ENCODE measurements around the gene ADAM12.
"Not testable (repeated sequence)": the region's sequence is repeated elsewhere in the genome, so short reads cannot be mapped to it uniquely, and the experiment has no call there.

ADAM12 gene

DNA sequence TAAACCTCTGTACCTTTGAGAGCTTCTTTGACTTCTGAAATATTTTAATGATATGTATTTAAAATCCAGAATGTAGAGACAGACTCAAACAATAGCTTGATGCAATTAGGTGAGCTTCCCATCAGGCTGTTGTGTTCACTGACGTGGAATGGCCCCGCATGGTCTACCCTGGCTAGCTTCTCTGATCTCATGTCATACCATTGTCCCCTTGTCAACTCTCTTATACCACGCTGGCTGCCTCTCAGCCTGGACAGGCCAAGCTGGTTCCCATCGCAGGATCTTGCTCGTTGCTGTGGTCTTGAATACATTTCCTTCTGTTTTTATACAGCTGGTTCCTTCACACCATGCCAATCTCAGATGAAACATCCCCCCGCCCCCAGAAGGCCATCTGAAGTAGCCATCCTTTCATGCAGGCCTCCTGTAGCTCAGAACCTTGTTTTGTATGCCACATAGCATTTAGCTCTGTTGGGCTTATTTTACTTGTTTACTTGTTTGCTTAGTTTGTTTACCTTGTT, 407.7 kb downstream of the ADAM12 start:
- H3K4me1 ChIP-seq (ENCODE audit: control insufficient read depth, insufficient read depth, low read length) = peaks cover 11% of the 10 kb centered on the region
- H3K36me3 ChIP-seq (ENCODE audit: control insufficient read depth, insufficient read depth, low read length) = no peaks in the 10 kb centered on the region
- H3K4me3 ChIP-seq (ENCODE audit: low read depth, low read length) = no peak overlapping the region
- H3K9me3 ChIP-seq (ENCODE audit: control insufficient read depth, insufficient read depth, low read length) = no peaks in the 10 kb centered on the region
- H3K27me3 ChIP-seq (ENCODE audit: control insufficient read depth, insufficient read depth, low read length) = no peaks in the 10 kb centered on the region
- no peak overlapping the region for H3K9ac ChIP-seq (ENCODE audit: low read depth, low read length)

DNA sequence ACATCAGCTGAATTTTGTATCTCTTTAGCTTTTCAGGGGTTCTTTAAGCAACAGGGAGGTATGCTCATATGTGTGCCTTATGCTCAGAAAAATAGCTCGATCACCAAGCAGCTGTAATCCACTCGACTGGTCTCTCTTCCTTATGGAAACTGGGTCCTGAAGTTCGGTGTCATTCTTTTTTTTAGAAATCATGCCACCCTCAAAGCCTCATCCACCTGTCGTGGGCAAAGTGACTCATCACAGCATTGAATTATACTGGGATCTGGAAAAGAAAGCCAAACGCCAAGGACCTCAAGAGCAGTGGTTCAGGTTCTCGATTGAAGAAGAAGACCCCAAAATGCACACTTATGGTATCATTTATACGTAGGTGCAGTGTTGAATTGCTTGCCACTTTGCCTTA, 408.3 kb downstream of the ADAM12 start:
- Histone ChIP-seq H3K4me1 (ENCODE audit: control insufficient read depth, insufficient read depth, low read length) (peaks cover 11% of the 10 kb centered on the region), H3K4me3 (ENCODE audit: low read depth, low read length) (no peak overlapping the region), H3K9ac (ENCODE audit: low read depth, low read length) (no peak overlapping the region), H3K27me3 (ENCODE audit: control insufficient read depth, insufficient read depth, low read length) (no peaks in the 10 kb centered on the region), H3K36me3 (ENCODE audit: control insufficient read depth, insufficient read depth, low read length) (no peaks in the 10 kb centered on the region), H3K9me3 (ENCODE audit: control insufficient read depth, insufficient read depth, low read length) (no peaks in the 10 kb centered on the region)

DNA sequence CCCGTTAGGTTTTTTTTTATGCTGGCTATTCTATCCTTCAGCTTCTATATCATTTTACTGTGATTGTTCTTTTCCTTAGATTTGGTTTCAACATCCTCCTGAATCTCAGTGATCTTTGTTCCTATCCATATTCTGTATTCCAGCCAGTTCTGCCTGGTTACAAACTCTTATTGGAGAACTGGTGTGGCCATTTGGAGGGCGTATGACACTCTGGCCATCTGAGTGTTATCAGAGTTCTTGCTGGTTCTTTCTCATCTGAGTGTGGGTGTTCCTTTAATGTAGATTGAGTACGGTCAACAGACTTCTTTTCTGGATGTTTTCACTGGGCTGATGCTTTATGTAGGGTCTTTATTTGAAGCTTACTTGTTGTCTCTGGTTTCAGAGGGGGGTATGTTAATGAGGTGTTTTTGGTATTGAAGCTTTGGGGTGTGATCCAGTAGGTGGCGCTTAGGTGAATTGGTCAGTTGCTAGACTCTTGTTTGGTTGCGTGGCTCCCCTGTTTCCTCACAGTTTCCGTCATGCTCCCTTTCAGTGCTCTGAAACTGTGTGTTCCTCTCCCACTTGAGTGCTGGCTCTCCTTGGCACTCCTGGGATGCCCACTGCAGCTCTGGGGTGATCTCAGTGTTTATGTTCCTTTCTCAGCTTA, 411.2 kb downstream of the ADAM12 start:
- Histone ChIP-seq H3K4me3 (ENCODE audit: low read depth, low read length) (no peak overlapping the region), H3K4me1 (ENCODE audit: control insufficient read depth, insufficient read depth, low read length) (peaks cover 11% of the 10 kb centered on the region), H3K27me3 (ENCODE audit: control insufficient read depth, insufficient read depth, low read length) (no peaks in the 10 kb centered on the region), H3K36me3 (ENCODE audit: control insufficient read depth, insufficient read depth, low read length) (no peaks in the 10 kb centered on the region), H3K9me3 (ENCODE audit: control insufficient read depth, insufficient read depth, low read length) (no peaks in the 10 kb centered on the region), H3K9ac (ENCODE audit: low read depth, low read length) (no peak overlapping the region)

DNA sequence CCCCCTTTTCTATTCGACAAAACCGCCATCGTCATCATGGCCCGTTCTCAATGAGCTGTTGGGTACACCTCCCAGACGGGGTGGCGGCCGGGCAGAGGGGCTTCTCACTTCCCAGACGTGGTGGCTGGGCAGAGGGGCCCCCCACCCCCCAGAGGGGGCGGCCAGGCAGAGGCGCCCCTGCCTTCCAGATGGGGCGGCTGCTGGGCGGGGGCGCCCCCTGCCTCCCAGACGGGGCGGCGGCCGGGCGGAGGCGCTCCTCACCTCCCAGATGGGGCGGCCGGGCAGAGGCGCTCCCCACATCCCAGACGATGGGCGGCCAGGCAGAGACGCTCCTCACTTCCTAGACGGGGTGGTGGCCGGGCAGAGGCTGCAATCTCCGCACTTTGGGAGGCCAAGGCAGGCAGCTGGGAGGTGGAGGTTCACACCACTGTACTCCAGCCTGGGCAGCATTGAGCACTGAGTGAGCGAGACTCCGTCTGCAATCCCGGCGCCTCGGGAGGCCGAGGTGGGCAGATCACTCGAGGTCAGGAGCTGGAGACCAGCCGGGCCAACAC, 418.1 kb downstream of the ADAM12 start:
- not testable (repeated sequence) for H3K36me3 ChIP-seq (ENCODE audit: control insufficient read depth, insufficient read depth, low read length); H3K27me3 ChIP-seq (ENCODE audit: control insufficient read depth, insufficient read depth, low read length); H3K4me1 ChIP-seq (ENCODE audit: control insufficient read depth, insufficient read depth, low read length); H3K9ac ChIP-seq (ENCODE audit: low read depth, low read length); H3K9me3 ChIP-seq (ENCODE audit: control insufficient read depth, insufficient read depth, low read length); H3K4me3 ChIP-seq (ENCODE audit: low read depth, low read length)

DNA sequence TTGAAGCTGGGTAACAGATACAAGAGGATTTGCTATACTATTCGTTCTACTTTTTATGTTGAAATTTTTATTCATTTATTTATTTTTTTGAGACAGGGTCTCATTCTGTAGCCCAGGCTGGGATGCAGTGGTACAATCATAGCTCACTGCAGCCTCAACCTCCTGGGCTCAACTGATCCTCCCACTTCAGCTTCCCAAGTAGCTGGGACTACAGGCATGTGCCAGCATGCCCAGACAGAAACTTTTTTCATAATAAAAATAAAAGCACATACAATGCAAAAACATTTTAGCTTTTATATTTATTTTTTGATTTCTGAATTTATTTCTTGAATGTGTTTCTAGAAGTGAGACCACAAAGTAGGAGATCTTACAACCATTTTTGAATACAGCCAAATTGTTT, 420.7 kb downstream of the ADAM12 start:
- Histone ChIP-seq H3K4me1 (ENCODE audit: control insufficient read depth, insufficient read depth, low read length) (no peaks in the 10 kb centered on the region), H3K27me3 (ENCODE audit: control insufficient read depth, insufficient read depth, low read length) (no peaks in the 10 kb centered on the region), H3K4me3 (ENCODE audit: low read depth, low read length) (no peak overlapping the region), H3K36me3 (ENCODE audit: control insufficient read depth, insufficient read depth, low read length) (no peaks in the 10 kb centered on the region), H3K9me3 (ENCODE audit: control insufficient read depth, insufficient read depth, low read length) (no peaks in the 10 kb centered on the region), H3K9ac (ENCODE audit: low read depth, low read length) (no peak overlapping the region)

DNA sequence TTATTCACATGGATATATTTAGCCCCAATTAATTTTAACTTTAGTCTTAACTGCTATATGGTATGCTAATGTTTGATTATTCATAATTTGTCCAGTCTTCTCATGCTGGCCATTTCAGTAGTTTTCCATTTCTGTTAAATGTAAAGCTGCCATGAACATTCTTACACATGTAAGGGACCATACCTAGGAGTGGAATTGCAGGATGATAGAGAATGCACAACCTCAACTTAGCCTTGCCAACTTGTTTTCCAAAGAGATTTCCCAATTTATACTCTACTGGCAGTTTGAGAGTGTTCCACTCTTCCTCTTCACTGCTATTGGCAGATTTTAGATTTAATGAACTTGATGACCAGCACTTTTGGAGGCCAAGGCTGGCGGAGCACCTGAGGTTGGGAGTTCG, 423.7 kb downstream of the ADAM12 start:
- Histone ChIP-seq H3K27me3 (ENCODE audit: control insufficient read depth, insufficient read depth, low read length) (no peaks in the 10 kb centered on the region), H3K36me3 (ENCODE audit: control insufficient read depth, insufficient read depth, low read length) (no peaks in the 10 kb centered on the region), H3K4me3 (ENCODE audit: low read depth, low read length) (no peak overlapping the region), H3K4me1 (ENCODE audit: control insufficient read depth, insufficient read depth, low read length) (no peaks in the 10 kb centered on the region), H3K9me3 (ENCODE audit: control insufficient read depth, insufficient read depth, low read length) (no peaks in the 10 kb centered on the region), H3K9ac (ENCODE audit: low read depth, low read length) (no peak overlapping the region)

Data from iPS-15b (cell line).